SK-N-SH (cell line): ENCODE results near the gene MGAT5. TPM values are rescaled to one million over a fixed set of nuclear protein-coding genes. Genes with fewer than 3 reads are reported as not detected.
A peak's percentile ranks its signal among the peaks of the same experiment; 100 is the strongest.

Experiments used
- CTCF ChIA-PET: fragments of 300-600, 350-600 bp; formaldehyde crosslinking; extraction: SDS; loops from one replicate; lab custom pipeline; 2021; lab: Yijun Ruan, JAX
- POLR2A ChIA-PET: fragments of 350-600 bp; sonication (Branson Sonifier 250); formaldehyde crosslinking; extraction: SDS; loops from one replicate; lab custom pipeline; 2020; ENCODE audit warnings: antibody characterized with exemption, inconsistent platforms; lab: Yijun Ruan, JAX
- DNase-seq: peaks from one replicate; pipeline ENCODE4 v3.0.0; 2012
- H2AFZ ChIP-seq: fragments of 200-600 bp; sonication (generic); 2 replicates; pipeline ENCODE4 v1.8.1; 2016; ENCODE audit warnings: antibody characterized with exemption, mild to moderate bottlenecking, low read depth
- H3F3A ChIP-seq: fragments of 200-600 bp; sonication (generic); replicated peaks from 2 replicates; pipeline ENCODE3; 2016; ENCODE audit warnings: antibody characterized with exemption, mild to moderate bottlenecking; ENCODE audit not compliant: insufficient read depth
- H3K27ac ChIP-seq, 2 experiments: fragments of 200-500 bp in 1 of 2; fragments of 200-600 bp in 1 of 2; sonication (Bioruptor generic) in 1 of 2; sonication (generic), shearing (Covaris generic) in 1 of 2; 2 replicates each; pipeline versions ENCODE4 v1.5.1 to v1.6.1; 2014 to 2016; ENCODE audit warnings: low read depth in 2 of 2, inconsistent platforms in 1 of 2, low read length in 1 of 2, mild to moderate bottlenecking in 1 of 2, mixed read lengths in 1 of 2
- H3K27me3 ChIP-seq: fragments of 200-600 bp; sonication (generic), shearing (Covaris generic); 2 replicates; pipeline ENCODE4 v1.6.1; 2016; ENCODE audit warnings: mixed run types; ENCODE audit not compliant: insufficient read depth
- H3K36me3 ChIP-seq, 2 experiments: fragments of 200-500 bp in 1 of 2; fragments of 200-600 bp in 1 of 2; sonication (Bioruptor generic) in 1 of 2; sonication (generic) in 1 of 2; replicated peaks in 1 of 2; 2 replicates each; pipeline versions ENCODE3 to v1.5.1; 2014 to 2016; ENCODE audit warnings: low read length in 1 of 2, mild to moderate bottlenecking in 1 of 2; ENCODE audit not compliant: insufficient read depth in 2 of 2, control insufficient read depth in 1 of 2
- H3K4me1 ChIP-seq, 2 experiments: fragments of 200-500 bp in 1 of 2; fragments of 200-600 bp in 1 of 2; sonication (Bioruptor generic) in 1 of 2; sonication (generic), shearing (Covaris generic) in 1 of 2; 2 replicates each; pipeline versions ENCODE4 v1.5.1 to v1.6.1; 2014 to 2016; ENCODE audit warnings: low read depth in 1 of 2, low read length in 1 of 2, mixed run types in 1 of 2; ENCODE audit not compliant: insufficient read depth in 2 of 2, control insufficient read depth in 1 of 2
- H3K4me2 ChIP-seq: fragments of 200-600 bp; sonication (generic), shearing (Covaris generic); 2 replicates; pipeline ENCODE4 v1.6.1; 2017; ENCODE audit warnings: mixed run types
- H3K4me3 ChIP-seq, 2 experiments: fragments of 200-500 bp in 1 of 2; fragments of 200-600 bp in 1 of 2; sonication (Bioruptor generic) in 1 of 2; sonication (generic), shearing (Covaris generic) in 1 of 2; 2 replicates each; pipeline versions ENCODE4 v1.5.1 to v1.8.1; 2014 to 2016; ENCODE audit warnings: low read depth in 2 of 2, inconsistent platforms in 1 of 2, low read length in 1 of 2, mild to moderate bottlenecking in 1 of 2, mixed read lengths in 1 of 2, moderate library complexity in 1 of 2
- H3K79me2 ChIP-seq: fragments of 200-600 bp; sonication (generic); 2 replicates; pipeline ENCODE4 v1.8.1; 2017; ENCODE audit warnings: mild to moderate bottlenecking; ENCODE audit not compliant: insufficient read depth
- H3K9ac ChIP-seq: fragments of 200-600 bp; sonication (generic); 2 replicates; pipeline ENCODE4 v1.6.1; 2017; ENCODE audit warnings: mixed run types
- H3K9me2 ChIP-seq: fragments of 200-600 bp; sonication (generic); 2 replicates; pipeline ENCODE4 v1.6.1; 2017; ENCODE audit warnings: mixed run types
- H3K9me3 ChIP-seq: fragments of 200-600 bp; sonication (generic); 2 replicates; pipeline ENCODE4 v1.6.1; 2017; ENCODE audit warnings: mixed run types, mild to moderate bottlenecking, moderate library complexity
- H4K20me1 ChIP-seq: fragments of 200-600 bp; sonication (generic); 2 replicates; pipeline ENCODE4 v1.6.1; 2017; ENCODE audit warnings: mild to moderate bottlenecking, mixed run types; ENCODE audit not compliant: insufficient read depth
- CHD2 ChIP-seq: fragments of 150-350 bp; IDR thresholded peaks from 2 replicates; pipeline ENCODE4 v1.6.1; 2018; ENCODE audit warnings: low read length; ENCODE audit not compliant: partially characterized antibody
- ELF1 ChIP-seq: IDR thresholded peaks from 2 replicates; pipeline ENCODE4 v1.4.0; 2012
- FOSL2 ChIP-seq: IDR thresholded peaks from 2 replicates; pipeline ENCODE4 v1.4.0; 2012; ENCODE audit warnings: low read depth, mild to moderate bottlenecking, moderate library complexity, borderline replicate concordance
- FOXJ3 ChIP-seq: sonication (generic); formaldehyde crosslinking; IDR thresholded peaks from 2 replicates; pipeline ENCODE4 v1.5.1; 2020; ENCODE audit warnings: mild to moderate bottlenecking, missing genetic modification reagents
- FOXM1 ChIP-seq: IDR thresholded peaks from 2 replicates; pipeline ENCODE4 v1.4.0; 2012; ENCODE audit warnings: low read depth, mild to moderate bottlenecking
- GABPA ChIP-seq: IDR thresholded peaks from 2 replicates; pipeline ENCODE4 v1.4.0; 2012; ENCODE audit warnings: low read depth, mild to moderate bottlenecking
- GATA2 ChIP-seq: sonication (generic); formaldehyde crosslinking; IDR thresholded peaks from 2 replicates; pipeline ENCODE4 v1.5.0; 2020; ENCODE audit warnings: mild to moderate bottlenecking, missing genetic modification reagents
- JUND ChIP-seq: IDR thresholded peaks from 2 replicates; pipeline ENCODE4 v1.4.0; 2012
- MEF2A ChIP-seq: IDR thresholded peaks from 2 replicates; pipeline ENCODE4 v1.4.0; 2012; ENCODE audit warnings: low read depth, borderline replicate concordance
- MXI1 ChIP-seq: IDR thresholded peaks from 2 replicates; pipeline ENCODE4 v1.6.1; 2012; ENCODE audit warnings: mild to moderate bottlenecking, low read depth, low read length, improper control_type of control experiment
- PBX3 ChIP-seq: IDR thresholded peaks from 2 replicates; pipeline ENCODE4; 2012
- RCOR1 ChIP-seq: fragments of 150-350 bp; IDR thresholded peaks from 2 replicates; pipeline ENCODE4 v1.6.1; 2017; ENCODE audit warnings: antibody characterized with exemption, low read length
- RXRA ChIP-seq: IDR thresholded peaks from 2 replicates; pipeline ENCODE4 v1.4.0; 2012; ENCODE audit warnings: low read depth, mild to moderate bottlenecking, borderline replicate concordance
- SIN3A ChIP-seq: IDR thresholded peaks from 2 replicates; pipeline ENCODE4 v1.6.1; 2012; ENCODE audit warnings: low read depth, mild to moderate bottlenecking, low read length, moderate library complexity, borderline replicate concordance
- TAF1 ChIP-seq: IDR thresholded peaks from 2 replicates; pipeline ENCODE4 v1.6.1; 2012; ENCODE audit warnings: low read depth, mild to moderate bottlenecking, low read length, moderate library complexity, borderline replicate concordance
- USF1 ChIP-seq: IDR thresholded peaks from 2 replicates; pipeline ENCODE4 v1.4.0; 2012; ENCODE audit warnings: low read depth, borderline replicate concordance
- USF2 ChIP-seq: fragments of 150-350 bp; IDR thresholded peaks from 2 replicates; pipeline ENCODE4 v1.6.1; 2017; ENCODE audit warnings: antibody characterized with exemption, low read length, low read depth, borderline replicate concordance
- YY1 ChIP-seq: IDR thresholded peaks from 2 replicates; pipeline ENCODE4 v1.4.0; 2012; ENCODE audit warnings: low read depth, mild to moderate bottlenecking
- WGBS: methylation state at CpG from one replicate; pipeline ENCODE4 v1.1.6; 2017; ENCODE audit warnings: low lambda C conversion rate; 5-methylcytosine and 5-hydroxymethylcytosine counted together
- polyA plus RNA-seq, 3 experiments: library from polyadenylated mRNA; depleted of rRNA; stranded (reverse); fragments of >200 nt; gene quantifications; 2 replicates each; pipeline ENCODE4 v1.2.3, GENCODE V29; 2012
- TF ChIP-seq, protein P1 (sequence below): IDR thresholded peaks from 2 replicates; pipeline ENCODE4 v1.4.0; 2012; ENCODE audit warnings: low read depth, borderline replicate concordance
- TF ChIP-seq, protein P2 (sequence below): fragments of 150-350 bp; IDR thresholded peaks from 2 replicates; pipeline ENCODE4 v1.6.1; 2016; ENCODE audit warnings: mild to moderate bottlenecking, low read depth, low read length

Gene MGAT5
- polyA plus RNA-seq, 1 of the 3 experiments (the other 2 are of a cell fraction): 18.2 TPM

- peaks cover 4 to 46% of the 10 kb centered on the region in 2 experiments; a peak in 2 of 4 replicates for H3K4me1 ChIP-seq
- H3K36me3 ChIP-seq: peaks cover 0 to 3% of the 10 kb centered on the region in 2 experiments
- H3K79me2 ChIP-seq: no peaks in the 10 kb centered on the region
- peak overlapping the region in 1 of 2 experiments; percentile 28; a peak in 1 of 4 replicates for H3K27ac ChIP-seq
- CTCF ChIA-PET: interaction anchor here (1.0 to 4.0 kb wide), 3 partner anchors 19 to 251 kb away, joined by 3 to 18 read pairs (median 5); no protein-coding TSS in a partner anchor
- H3K4me3 ChIP-seq: no peak overlapping the region
- no peak for TF ChIP-seq MXI1
- TF ChIP-seq, protein P1, sequence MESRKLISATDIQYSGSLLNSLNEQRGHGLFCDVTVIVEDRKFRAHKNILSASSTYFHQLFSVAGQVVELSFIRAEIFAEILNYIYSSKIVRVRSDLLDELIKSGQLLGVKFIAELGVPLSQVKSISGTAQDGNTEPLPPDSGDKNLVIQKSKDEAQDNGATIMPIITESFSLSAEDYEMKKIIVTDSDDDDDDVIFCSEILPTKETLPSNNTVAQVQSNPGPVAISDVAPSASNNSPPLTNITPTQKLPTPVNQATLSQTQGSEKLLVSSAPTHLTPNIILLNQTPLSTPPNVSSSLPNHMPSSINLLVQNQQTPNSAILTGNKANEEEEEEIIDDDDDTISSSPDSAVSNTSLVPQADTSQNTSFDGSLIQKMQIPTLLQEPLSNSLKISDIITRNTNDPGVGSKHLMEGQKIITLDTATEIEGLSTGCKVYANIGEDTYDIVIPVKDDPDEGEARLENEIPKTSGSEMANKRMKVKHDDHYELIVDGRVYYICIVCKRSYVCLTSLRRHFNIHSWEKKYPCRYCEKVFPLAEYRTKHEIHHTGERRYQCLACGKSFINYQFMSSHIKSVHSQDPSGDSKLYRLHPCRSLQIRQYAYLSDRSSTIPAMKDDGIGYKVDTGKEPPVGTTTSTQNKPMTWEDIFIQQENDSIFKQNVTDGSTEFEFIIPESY: no peak
- TF ChIP-seq YY1: no peak
- no peak for TF ChIP-seq TAF1
- TF ChIP-seq FOXJ3 (CRISPR knock-in tag): no peak
- TF ChIP-seq FOSL2: no peak
- no peak for TF ChIP-seq JUND
- no peak for TF ChIP-seq RCOR1
- TF ChIP-seq RXRA: no peak
- TF ChIP-seq SIN3A: no peak
- TF ChIP-seq USF1: no peak
- no peak for TF ChIP-seq MEF2A
- no peak for TF ChIP-seq GATA2 (CRISPR knock-in tag)
- TF ChIP-seq GABPA: no peak
- TF ChIP-seq CHD2: no peak
- 97% methylated on average over 10 of the region's 10 CpGs for WGBS
- H2AFZ ChIP-seq: no peak overlapping the region
- no peak overlapping the region for H3K9ac ChIP-seq
- POLR2A ChIA-PET: no interaction called here
- H3K27me3 ChIP-seq: no peaks in the 10 kb centered on the region
- no peaks in the 10 kb centered on the region for H3K9me3 ChIP-seq
- no peak for DNase-seq
- H3K4me2 ChIP-seq: no peak overlapping the region
- no peaks in the 10 kb centered on the region for H3F3A ChIP-seq
- H3K9me2 ChIP-seq: no peaks in the 10 kb centered on the region
- no peaks in the 10 kb centered on the region for H4K20me1 ChIP-seq
These were observed 117.0 kb downstream of the MGAT5 start for GRCh38 chr2:134370655-134371445.

DNA sequence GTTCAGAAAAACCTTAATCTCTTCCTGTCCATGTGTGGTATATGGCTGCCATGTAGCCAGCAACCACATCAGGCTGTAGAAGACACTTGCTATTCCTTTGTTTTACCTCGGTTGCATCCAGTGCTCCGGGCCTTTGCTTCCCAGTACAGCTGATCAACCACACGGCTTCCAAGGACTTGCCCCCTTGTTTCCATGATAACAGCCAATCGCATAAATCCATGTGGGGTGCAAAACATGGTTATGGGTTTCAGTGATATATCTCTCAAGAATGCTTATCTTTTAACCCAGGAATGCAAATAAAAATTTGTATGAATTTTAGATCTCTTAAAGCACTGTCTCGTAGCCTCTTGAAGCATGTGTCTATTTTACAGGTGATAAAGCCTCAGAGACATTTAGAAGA lies 118.3 kb downstream of the MGAT5 start:
- no peak overlapping the region for H3K4me2 ChIP-seq
- ChIA-PET POLR2A (no interaction called here), CTCF (interaction anchor here (1.0 to 4.0 kb wide), 4 partner anchors 40 to 486 kb away, joined by 3 to 18 read pairs (median 10); no protein-coding TSS in a partner anchor)
- no peaks in the 10 kb centered on the region for H3K9me2 ChIP-seq
- H3K36me3 ChIP-seq: no peaks in the 10 kb centered on the region
- no peak overlapping the region for H2AFZ ChIP-seq
- H4K20me1 ChIP-seq: no peaks in the 10 kb centered on the region
- no peak overlapping the region for H3K4me3 ChIP-seq
- H3K79me2 ChIP-seq: no peaks in the 10 kb centered on the region
- WGBS: over 99% methylated on average over 5 of the region's 5 CpGs
- peak overlapping the region in 1 of 2 experiments; percentile 47; a peak in 1 of 4 replicates for H3K27ac ChIP-seq
- no peaks in the 10 kb centered on the region for H3K9me3 ChIP-seq
- H3K9ac ChIP-seq: no peak overlapping the region
- H3K4me1 ChIP-seq: peaks cover 4 to 44% of the 10 kb centered on the region in 2 experiments; a peak in 2 of 4 replicates
- no peaks in the 10 kb centered on the region for H3K27me3 ChIP-seq
- DNase-seq: no peak
- H3F3A ChIP-seq: no peaks in the 10 kb centered on the region
- no peak for TF ChIP-seq YY1
- TF ChIP-seq CHD2: no peak
- no peak for TF ChIP-seq ELF1
- no peak for TF ChIP-seq SIN3A
- TF ChIP-seq RCOR1: no peak
- TF ChIP-seq, protein P2, sequence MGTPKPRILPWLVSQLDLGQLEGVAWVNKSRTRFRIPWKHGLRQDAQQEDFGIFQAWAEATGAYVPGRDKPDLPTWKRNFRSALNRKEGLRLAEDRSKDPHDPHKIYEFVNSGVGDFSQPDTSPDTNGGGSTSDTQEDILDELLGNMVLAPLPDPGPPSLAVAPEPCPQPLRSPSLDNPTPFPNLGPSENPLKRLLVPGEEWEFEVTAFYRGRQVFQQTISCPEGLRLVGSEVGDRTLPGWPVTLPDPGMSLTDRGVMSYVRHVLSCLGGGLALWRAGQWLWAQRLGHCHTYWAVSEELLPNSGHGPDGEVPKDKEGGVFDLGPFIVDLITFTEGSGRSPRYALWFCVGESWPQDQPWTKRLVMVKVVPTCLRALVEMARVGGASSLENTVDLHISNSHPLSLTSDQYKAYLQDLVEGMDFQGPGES: no peak
- no peak for TF ChIP-seq USF1
- TF ChIP-seq PBX3: no peak
- TF ChIP-seq FOXM1: no peak
- TF ChIP-seq USF2: no peak
